Liver (tissue), 9 donors: ENCODE results near the gene RGL2. TPM values are rescaled to one million over a fixed set of nuclear protein-coding genes. Genes with fewer than 3 reads are reported as not detected.
"Not testable (repeated sequence)": the region's sequence is repeated elsewhere in the genome, so short reads cannot be mapped to it uniquely, and the experiment has no call there.

ENCODE experiments used
- DNase-seq: peaks from one replicate; pipeline ENCODE4 v3.0.0-alpha.2; 2017; ENCODE audit warnings: low spot score
- H3K27ac ChIP-seq, 2 donors: one replicate each; pipeline ENCODE4 v1.7.0; 2013; ENCODE audit warnings: inconsistent platforms in 2 of 2, low read length in 2 of 2, control low read depth in 1 of 2, low read depth in 1 of 2, mild to moderate bottlenecking in 1 of 2
- H3K27me3 ChIP-seq, 4 donors: one replicate each; pipeline versions ENCODE4 v1.6.1 to v1.7.0; 2013; ENCODE audit warnings: low read length in 3 of 4, inconsistent platforms in 1 of 4, mild to moderate bottlenecking in 1 of 4, moderate library complexity in 1 of 4; ENCODE audit not compliant: control insufficient read depth in 4 of 4, insufficient read depth in 4 of 4
- H3K36me3 ChIP-seq, 4 donors: one replicate each; pipeline versions ENCODE4 v1.6.1 to v1.7.0; 2013; ENCODE audit warnings: low read length in 3 of 4, mild to moderate bottlenecking in 3 of 4, low read depth in 1 of 4, moderate library complexity in 1 of 4; ENCODE audit not compliant: control insufficient read depth in 4 of 4, insufficient read depth in 3 of 4
- H3K4me1 ChIP-seq, 4 donors: one replicate each; pipeline versions ENCODE4 v1.6.1 to v1.7.0; 2013; ENCODE audit warnings: low read length in 3 of 4, mild to moderate bottlenecking in 3 of 4, moderate library complexity in 1 of 4; ENCODE audit not compliant: control insufficient read depth in 4 of 4, insufficient read depth in 4 of 4
- H3K4me3 ChIP-seq, 3 donors: one replicate each; pipeline versions ENCODE4 v1.6.1 to v1.7.0; 2013; ENCODE audit warnings: low read length in 3 of 3, control low read depth in 1 of 3, low read depth in 1 of 3, mild to moderate bottlenecking in 1 of 3
- H3K9ac ChIP-seq, 2 donors: one replicate each; pipeline ENCODE4 v1.7.0; 2013; ENCODE audit warnings: low read length in 2 of 2, mild to moderate bottlenecking in 2 of 2, moderate library complexity in 2 of 2, control low read depth in 1 of 2, low read depth in 1 of 2
- H3K9me3 ChIP-seq, 4 donors: one replicate each; pipeline versions ENCODE4 v1.6.1 to v1.7.0; 2013; ENCODE audit warnings: low read length in 3 of 4; ENCODE audit not compliant: control insufficient read depth in 4 of 4
- ATF3 ChIP-seq: IDR thresholded peaks from 2 replicates; pipeline ENCODE4 v1.6.1; 2016; ENCODE audit warnings: antibody characterized with exemption
- CTCF ChIP-seq: fragments of 150-350 bp; IDR thresholded peaks from 2 replicates; pipeline ENCODE4 v1.5.1; 2017; ENCODE audit warnings: improper control_type of control experiment, low read depth, low read length; ENCODE audit not compliant: missing input control
- EGR1 ChIP-seq, 2 donors: IDR thresholded peaks; 2 replicates each; pipeline ENCODE4 v1.6.1; 2016 to 2018; ENCODE audit warnings: antibody characterized with exemption in 2 of 2, low read depth in 2 of 2
- FOXA1 ChIP-seq: IDR thresholded peaks from 2 replicates; pipeline ENCODE4 v1.6.1; 2016; ENCODE audit warnings: antibody characterized with exemption
- FOXA2 ChIP-seq: IDR thresholded peaks from 2 replicates; pipeline ENCODE4 v1.6.1; 2016; ENCODE audit warnings: antibody characterized with exemption
- GABPA ChIP-seq, 2 donors: IDR thresholded peaks in 1 of 2; conservative IDR thresholded peaks in 1 of 2; 2 replicates each; pipeline ENCODE4 v1.6.1; 2016; ENCODE audit warnings: antibody characterized with exemption in 2 of 2, mild to moderate bottlenecking in 1 of 2, moderate library complexity in 1 of 2
- HNF4A ChIP-seq, 2 donors: conservative IDR thresholded peaks; 2 replicates each; pipeline ENCODE4 v1.6.1; 2016; ENCODE audit warnings: antibody characterized with exemption in 2 of 2, mild to moderate bottlenecking in 2 of 2
- HNF4G ChIP-seq: IDR thresholded peaks from 2 replicates; pipeline ENCODE4 v1.6.1; 2016; ENCODE audit warnings: antibody characterized with exemption
- MAX ChIP-seq: IDR thresholded peaks from 2 replicates; pipeline ENCODE4 v1.6.1; 2016; ENCODE audit warnings: antibody characterized with exemption
- NR2F2 ChIP-seq: IDR thresholded peaks from 2 replicates; pipeline ENCODE4 v1.6.1; 2016; ENCODE audit warnings: antibody characterized with exemption
- RAD21 ChIP-seq, 2 donors: IDR thresholded peaks; 2 replicates each; pipeline ENCODE4 v1.6.1; 2016; ENCODE audit warnings: antibody characterized with exemption in 2 of 2, mild to moderate bottlenecking in 2 of 2
- REST ChIP-seq: IDR thresholded peaks from 2 replicates; pipeline ENCODE4 v1.6.1; 2016; ENCODE audit warnings: antibody characterized with exemption, mild to moderate bottlenecking
- SP1 ChIP-seq: IDR thresholded peaks from 2 replicates; pipeline ENCODE4 v1.6.1; 2018; ENCODE audit warnings: antibody characterized with exemption, mild to moderate bottlenecking
- TAF1 ChIP-seq: conservative IDR thresholded peaks from 2 replicates; pipeline ENCODE4 v1.6.1; 2016; ENCODE audit warnings: antibody characterized with exemption, mild to moderate bottlenecking
- ZBTB33 ChIP-seq: IDR thresholded peaks from 2 replicates; pipeline ENCODE4 v1.6.1; 2016; ENCODE audit warnings: antibody characterized with exemption
- WGBS: extraction: QIAGEN DNeasy Blood & Tissue Kit; methylation state at CpG from one replicate; pipeline ENCODE4 v1.1.7; 2013; 5-methylcytosine and 5-hydroxymethylcytosine counted together
- polyA plus RNA-seq, 2 donors: library from polyadenylated mRNA; stranded (reverse) in 1 of 2; unstranded in 1 of 2; fragments of 200-250 nt in 1 of 2; fragments of >200 nt in 1 of 2; fragmentation: Nextera tagmentation in 1 of 2; extraction: Ambion mirVana in 1 of 2; gene quantifications; one replicate each; pipeline versions ENCODE4 v1.2.1 to v1.2.3, GENCODE V29; 2013 to 2015
- total RNA-seq, 2 donors: library from RNA; depleted of rRNA; stranded (reverse); fragments of >200 nt; gene quantifications; one replicate each; pipeline ENCODE4 v1.2.3, GENCODE V29; 2014
- donor health status: healthy.
- donor health status: healthy.
- donor health status: healthy.
- donor health status: healthy.
- donor health status: healthy.

RGL2 gene
- total and polyA plus RNA-seq, 4 donors: 16.7 to 22.8 (median 17.3) TPM

GRCh38 chr6:33264015-33264414 is 34.7 kb downstream of the RGL2 start (continued):
- no peak for TF ChIP-seq ZBTB33

GRCh38 chr6:33262490-33262889 is 36.3 kb downstream of the RGL2 start:
- not testable (repeated sequence) for H3K9me3 ChIP-seq, DNase-seq, H3K27me3 ChIP-seq, H3K27ac ChIP-seq, H3K9ac ChIP-seq, H3K4me1 ChIP-seq, H3K4me3 ChIP-seq
- peaks cover 9 to 60% (median 50%) of the 10 kb centered on the region in 4 donors for H3K36me3 ChIP-seq
- 96% methylated on average over 3 of the region's 3 CpGs for WGBS

GRCh38 chr6:33259032-33259431 is 39.7 kb downstream of the RGL2 start:
- Histone ChIP-seq H3K9ac (no peak overlapping the region), H3K4me3 (no peak overlapping the region), H3K27me3 (no peaks in the 10 kb centered on the region), H3K36me3 (peaks cover 8 to 45% (median 25%) of the 10 kb centered on the region in 4 donors), H3K27ac (no peak overlapping the region), H3K4me1 (no peaks in the 10 kb centered on the region), H3K9me3 (no peaks in the 10 kb centered on the region)
- WGBS: 96% methylated on average over 5 of the region's 5 CpGs
- TF ChIP-seq NR2F2 (no peak), HNF4G (no peak), EGR1 (IDR thresholded peaks at IDR 0.05; ENCODE audit: low read depth in 2 of 2) (no peak), TAF1 (no peak), REST (no peak), GABPA (IDR thresholded peaks at IDR 0.05 in 1 of 2, conservative IDR thresholded peaks at IDR 0.05 in 1 of 2) (no peak), SP1 (no peak)
- no peak for DNase-seq

GRCh38 chr6:33254591-33254990 is 44.2 kb downstream of the RGL2 start:
- Histone ChIP-seq H3K27ac (no peak overlapping the region), H3K4me1 (peaks cover 2 to 17% (median 13%) of the 10 kb centered on the region in 4 donors), H3K9ac (no peak overlapping the region), H3K4me3 (no peak overlapping the region), H3K27me3 (no peaks in the 10 kb centered on the region), H3K9me3 (no peaks in the 10 kb centered on the region), H3K36me3 (peaks cover 2 to 21% (median 8%) of the 10 kb centered on the region in 4 donors)
- WGBS: 95% methylated on average over 4 of the region's 4 CpGs
- no peak for DNase-seq
- TF ChIP-seq SP1 (no peak), FOXA2 (no peak), TAF1 (no peak), GABPA (IDR thresholded peaks at IDR 0.05 in 1 of 2, conservative IDR thresholded peaks at IDR 0.05 in 1 of 2) (no peak), HNF4A (conservative IDR thresholded peaks at IDR 0.05) (no peak), NR2F2 (no peak), ATF3 (no peak), HNF4G (no peak), EGR1 (IDR thresholded peaks at IDR 0.05; ENCODE audit: low read depth in 2 of 2) (no peak), FOXA1 (no peak), CTCF (no peak), MAX (no peak), RAD21 (IDR thresholded peaks at IDR 0.05) (no peak)
